ENCODE measurements around the gene S1PR3. TPM values are rescaled to one million over a fixed set of nuclear protein-coding genes. Genes with fewer than 3 reads are reported as not detected.

The S1PR3 gene
- total and polyA plus RNA-seq, 9 of the 15 experiments (the other 6 are each of a cell fraction or from before 2014, with no cell fraction given) = 0.03 to 2.0 (median 0.29) TPM

DNA sequence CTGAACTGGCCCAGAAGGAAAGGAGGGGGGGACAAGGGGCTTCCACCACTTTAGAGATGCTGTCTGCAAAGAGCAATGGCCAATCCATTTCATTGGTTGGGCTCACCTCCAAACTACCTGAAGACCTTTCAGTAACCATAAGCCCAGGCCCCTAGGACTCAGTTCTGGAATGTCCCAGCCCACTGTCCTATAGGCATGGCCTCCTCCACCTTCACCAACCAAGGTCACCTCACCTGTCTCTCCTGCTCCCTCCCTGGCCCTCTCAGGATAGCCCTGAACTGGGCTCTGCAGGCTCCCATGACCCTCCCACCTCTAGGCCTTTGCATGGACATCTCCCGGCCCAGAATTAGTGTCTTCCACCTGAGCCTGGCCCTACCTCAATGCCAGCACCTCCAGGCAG lies 22.4 kb downstream of the S1PR3 start:
- no peaks in the 10 kb centered on the region for H3K4me1 ChIP-seq (replicated peaks in 1 of 2; ENCODE audit: control insufficient read depth in 2 of 2, insufficient read depth in 2 of 2, low read length in 2 of 2)
- 0% methylated on average over 1 of the region's 1 CpG for WGBS (ENCODE audit: insufficient coverage, low coverage, missing lambda C conversion rate)
- no peak for TF ChIP-seq ADNP (tag; IDR thresholded peaks at IDR 0.05)
- TF ChIP-seq, protein P1, sequence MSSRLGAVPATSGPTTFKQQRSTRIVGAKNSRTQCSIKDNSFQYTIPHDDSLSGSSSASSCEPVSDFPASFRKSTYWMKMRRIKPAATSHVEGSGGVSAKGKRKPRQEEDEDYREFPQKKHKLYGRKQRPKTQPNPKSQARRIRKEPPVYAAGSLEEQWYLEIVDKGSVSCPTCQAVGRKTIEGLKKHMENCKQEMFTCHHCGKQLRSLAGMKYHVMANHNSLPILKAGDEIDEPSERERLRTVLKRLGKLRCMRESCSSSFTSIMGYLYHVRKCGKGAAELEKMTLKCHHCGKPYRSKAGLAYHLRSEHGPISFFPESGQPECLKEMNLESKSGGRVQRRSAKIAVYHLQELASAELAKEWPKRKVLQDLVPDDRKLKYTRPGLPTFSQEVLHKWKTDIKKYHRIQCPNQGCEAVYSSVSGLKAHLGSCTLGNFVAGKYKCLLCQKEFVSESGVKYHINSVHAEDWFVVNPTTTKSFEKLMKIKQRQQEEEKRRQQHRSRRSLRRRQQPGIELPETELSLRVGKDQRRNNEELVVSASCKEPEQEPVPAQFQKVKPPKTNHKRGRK (tag; IDR thresholded peaks at IDR 0.05) = no peak
- no peak for TF ChIP-seq ASH1L (IDR thresholded peaks at IDR 0.05; ENCODE audit: borderline replicate concordance, low read depth, partially characterized antibody)
- no peak for TF ChIP-seq ZNF507 (tag; conservative IDR thresholded peaks at IDR 0.05)
- TF ChIP-seq EP400 (IDR thresholded peaks at IDR 0.05) = no peak
- TF ChIP-seq, protein P2, sequence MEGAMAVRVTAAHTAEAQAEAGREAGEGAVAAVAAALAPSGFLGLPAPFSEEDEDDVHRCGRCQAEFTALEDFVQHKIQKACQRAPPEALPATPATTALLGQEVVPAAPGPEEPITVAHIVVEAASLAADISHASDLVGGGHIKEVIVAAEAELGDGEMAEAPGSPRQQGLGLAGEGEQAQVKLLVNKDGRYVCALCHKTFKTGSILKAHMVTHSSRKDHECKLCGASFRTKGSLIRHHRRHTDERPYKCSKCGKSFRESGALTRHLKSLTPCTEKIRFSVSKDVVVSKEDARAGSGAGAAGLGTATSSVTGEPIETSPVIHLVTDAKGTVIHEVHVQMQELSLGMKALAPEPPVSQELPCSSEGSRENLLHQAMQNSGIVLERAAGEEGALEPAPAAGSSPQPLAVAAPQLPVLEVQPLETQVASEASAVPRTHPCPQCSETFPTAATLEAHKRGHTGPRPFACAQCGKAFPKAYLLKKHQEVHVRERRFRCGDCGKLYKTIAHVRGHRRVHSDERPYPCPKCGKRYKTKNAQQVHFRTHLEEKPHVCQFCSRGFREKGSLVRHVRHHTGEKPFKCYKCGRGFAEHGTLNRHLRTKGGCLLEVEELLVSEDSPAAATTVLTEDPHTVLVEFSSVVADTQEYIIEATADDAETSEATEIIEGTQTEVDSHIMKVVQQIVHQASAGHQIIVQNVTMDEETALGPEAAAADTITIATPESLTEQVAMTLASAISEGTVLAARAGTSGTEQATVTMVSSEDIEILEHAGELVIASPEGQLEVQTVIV (CRISPR knock-in tag; IDR thresholded peaks at IDR 0.05; ENCODE audit: borderline replicate concordance) = no peak
- no peak for TF ChIP-seq RCOR1 (IDR thresholded peaks at IDR 0.05; ENCODE audit: borderline replicate concordance in 1 of 2, low read depth in 2 of 2, low read length in 2 of 2)
- TF ChIP-seq STAG1 (CRISPR knock-in tag; IDR thresholded peaks at IDR 0.05; ENCODE audit: borderline replicate concordance) = no peak
- TF ChIP-seq, protein P3, sequence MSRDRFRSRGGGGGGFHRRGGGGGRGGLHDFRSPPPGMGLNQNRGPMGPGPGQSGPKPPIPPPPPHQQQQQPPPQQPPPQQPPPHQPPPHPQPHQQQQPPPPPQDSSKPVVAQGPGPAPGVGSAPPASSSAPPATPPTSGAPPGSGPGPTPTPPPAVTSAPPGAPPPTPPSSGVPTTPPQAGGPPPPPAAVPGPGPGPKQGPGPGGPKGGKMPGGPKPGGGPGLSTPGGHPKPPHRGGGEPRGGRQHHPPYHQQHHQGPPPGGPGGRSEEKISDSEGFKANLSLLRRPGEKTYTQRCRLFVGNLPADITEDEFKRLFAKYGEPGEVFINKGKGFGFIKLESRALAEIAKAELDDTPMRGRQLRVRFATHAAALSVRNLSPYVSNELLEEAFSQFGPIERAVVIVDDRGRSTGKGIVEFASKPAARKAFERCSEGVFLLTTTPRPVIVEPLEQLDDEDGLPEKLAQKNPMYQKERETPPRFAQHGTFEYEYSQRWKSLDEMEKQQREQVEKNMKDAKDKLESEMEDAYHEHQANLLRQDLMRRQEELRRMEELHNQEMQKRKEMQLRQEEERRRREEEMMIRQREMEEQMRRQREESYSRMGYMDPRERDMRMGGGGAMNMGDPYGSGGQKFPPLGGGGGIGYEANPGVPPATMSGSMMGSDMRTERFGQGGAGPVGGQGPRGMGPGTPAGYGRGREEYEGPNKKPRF (IDR thresholded peaks at IDR 0.05; ENCODE audit: low read depth, low read length) = no peak
- no peak for TF ChIP-seq ZNF717 (CRISPR knock-in tag; IDR thresholded peaks at IDR 0.05)
- TF ChIP-seq CBFA2T2 (conservative IDR thresholded peaks at IDR 0.05) = no peak

More for the DNA sequence above, 22.4 kb downstream of the S1PR3 start:
- ChIA-PET CTCF (ENCODE audit: low intra/inter-chr PET ratio) (no interaction called here), POLR2A (no interaction called here)
- FAIRE-seq (no peak), DNase-seq (ENCODE audit: extremely low read depth in 1 of 4, low spot score in 3 of 4) (no peak), ATAC-seq (no peak)
- in situ Hi-C loops (cut with MboI) = loop anchor here (25.0 kb wide), 1 partner anchor 1051 kb away; the partner anchor contains the start of gene CDK20
- Histone ChIP-seq H3K27me3 (ENCODE audit: control insufficient read depth in 2 of 2, insufficient read depth in 2 of 2, low read length in 2 of 2) (peaks cover 0 to 17% of the 10 kb centered on the region in 2 experiments; a peak in 2 of 5 replicates), H3K79me2 (ENCODE audit: control insufficient read depth, insufficient read depth, low read length) (no peaks in the 10 kb centered on the region), H3K9me1 (ENCODE audit: control insufficient read depth, insufficient read depth, low read length) (no peaks in the 10 kb centered on the region), H3K4me3 (no peak overlapping the region), H3K9me3 (replicated peaks; ENCODE audit: control insufficient read depth, insufficient read depth, low read depth, low read length) (no peaks in the 10 kb centered on the region), H4K20me1 (replicated peaks; ENCODE audit: control insufficient read depth, insufficient read depth, low read length) (no peaks in the 10 kb centered on the region), H3K27ac (ENCODE audit: extremely low read depth, low read depth, low read length) (no peak overlapping the region), H2AFZ (ENCODE audit: low read depth, low read length) (no peak overlapping the region), H3K4me2 (ENCODE audit: insufficient read depth, low read length) (no peak overlapping the region), H3K36me3 (ENCODE audit: control insufficient read depth, insufficient read depth, low read length) (no peaks in the 10 kb centered on the region), H3K9ac (ENCODE audit: insufficient read depth in 1 of 2, low read depth in 2 of 2, low read length in 2 of 2) (no peak overlapping the region)
- BruUV-seq (replicated peaks) = no TSS peak
- intact Hi-C loops (cut with micrococcal nuclease) = no loop called here
